ENCODE results near the gene REV1.

DNA sequence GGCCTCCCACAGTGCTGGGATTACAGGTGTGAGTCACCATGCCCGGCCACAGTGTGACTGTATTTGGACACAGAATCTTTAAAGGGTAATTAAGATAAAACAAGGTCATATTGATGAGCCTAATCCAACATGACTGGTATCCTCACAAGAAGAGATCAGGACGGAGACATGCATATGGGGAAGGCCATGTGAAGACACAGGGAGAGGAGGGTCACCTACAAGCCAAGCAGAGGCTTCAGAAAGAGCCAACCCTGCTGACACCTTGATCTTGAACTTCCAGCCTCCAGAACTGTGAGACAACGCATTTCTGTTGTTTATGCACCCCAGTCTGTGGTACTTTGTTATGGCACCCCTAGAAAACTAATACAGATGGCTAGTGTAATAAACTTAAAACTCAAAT is 72.4 kb downstream of the REV1 start:
- no peak for TF ChIP-seq EZH2 (IDR thresholded peaks at IDR 0.05; ENCODE audit: insufficient read depth, poor library complexity, severe bottlenecking)
- TF ChIP-seq EZH2phosphoT487 (IDR thresholded peaks at IDR 0.05; ENCODE audit: insufficient read depth, low read depth): no peak

All from GM23248 (cell line).